ENCODE measurements around the gene ODAD4. TPM values are rescaled to one million over a fixed set of nuclear protein-coding genes. Genes with fewer than 3 reads are reported as not detected.

ODAD4 gene
- total RNA-seq, 4 donors from 2014 or later: 3.7 to 5.4 (median 5.2) TPM

DNA sequence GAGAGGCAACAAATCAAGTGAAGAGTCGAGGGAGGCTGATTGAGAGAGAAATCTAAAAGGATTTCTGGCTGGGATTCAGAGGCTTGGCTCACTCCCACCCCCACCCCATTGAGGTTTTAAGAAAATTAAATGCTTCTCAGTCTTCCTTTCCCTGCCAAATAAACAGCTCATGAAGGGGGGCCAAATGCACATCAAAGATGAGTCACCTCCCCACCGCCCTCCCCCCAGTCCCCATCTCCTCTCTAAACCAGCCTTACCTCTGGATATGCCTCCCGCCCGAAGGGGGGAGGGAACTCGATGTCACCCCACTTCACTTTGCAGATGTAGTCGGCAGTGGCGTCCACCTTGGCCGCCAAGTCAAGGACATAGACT lies 23.2 kb upstream of the ODAD4 start:
- Histone ChIP-seq H3K27me3 (no peaks in the 10 kb centered on the region), H3K9me3 (no peaks in the 10 kb centered on the region), H3K36me3 (peaks cover 7 to 100% (median 21%) of the 10 kb centered on the region in 3 donors), H3K4me3 (no peak overlapping the region), H3K4me1 (no peaks in the 10 kb centered on the region), H3K27ac (peak overlapping the region in 1 of 4 donors; percentile 36)
- DNase-seq (ENCODE audit: low spot score in 2 of 2): no peak
- TF ChIP-seq EP300 (IDR thresholded peaks at IDR 0.05) (no peak), POLR2A (IDR thresholded peaks at IDR 0.05) (no peak)
- TF ChIP-seq, protein P1, sequence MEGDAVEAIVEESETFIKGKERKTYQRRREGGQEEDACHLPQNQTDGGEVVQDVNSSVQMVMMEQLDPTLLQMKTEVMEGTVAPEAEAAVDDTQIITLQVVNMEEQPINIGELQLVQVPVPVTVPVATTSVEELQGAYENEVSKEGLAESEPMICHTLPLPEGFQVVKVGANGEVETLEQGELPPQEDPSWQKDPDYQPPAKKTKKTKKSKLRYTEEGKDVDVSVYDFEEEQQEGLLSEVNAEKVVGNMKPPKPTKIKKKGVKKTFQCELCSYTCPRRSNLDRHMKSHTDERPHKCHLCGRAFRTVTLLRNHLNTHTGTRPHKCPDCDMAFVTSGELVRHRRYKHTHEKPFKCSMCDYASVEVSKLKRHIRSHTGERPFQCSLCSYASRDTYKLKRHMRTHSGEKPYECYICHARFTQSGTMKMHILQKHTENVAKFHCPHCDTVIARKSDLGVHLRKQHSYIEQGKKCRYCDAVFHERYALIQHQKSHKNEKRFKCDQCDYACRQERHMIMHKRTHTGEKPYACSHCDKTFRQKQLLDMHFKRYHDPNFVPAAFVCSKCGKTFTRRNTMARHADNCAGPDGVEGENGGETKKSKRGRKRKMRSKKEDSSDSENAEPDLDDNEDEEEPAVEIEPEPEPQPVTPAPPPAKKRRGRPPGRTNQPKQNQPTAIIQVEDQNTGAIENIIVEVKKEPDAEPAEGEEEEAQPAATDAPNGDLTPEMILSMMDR (IDR thresholded peaks at IDR 0.05): no peak
- 67 to 83% methylated on average over 2 to 8 of the region's 8 CpGs for WGBS, 2 donors

DNA sequence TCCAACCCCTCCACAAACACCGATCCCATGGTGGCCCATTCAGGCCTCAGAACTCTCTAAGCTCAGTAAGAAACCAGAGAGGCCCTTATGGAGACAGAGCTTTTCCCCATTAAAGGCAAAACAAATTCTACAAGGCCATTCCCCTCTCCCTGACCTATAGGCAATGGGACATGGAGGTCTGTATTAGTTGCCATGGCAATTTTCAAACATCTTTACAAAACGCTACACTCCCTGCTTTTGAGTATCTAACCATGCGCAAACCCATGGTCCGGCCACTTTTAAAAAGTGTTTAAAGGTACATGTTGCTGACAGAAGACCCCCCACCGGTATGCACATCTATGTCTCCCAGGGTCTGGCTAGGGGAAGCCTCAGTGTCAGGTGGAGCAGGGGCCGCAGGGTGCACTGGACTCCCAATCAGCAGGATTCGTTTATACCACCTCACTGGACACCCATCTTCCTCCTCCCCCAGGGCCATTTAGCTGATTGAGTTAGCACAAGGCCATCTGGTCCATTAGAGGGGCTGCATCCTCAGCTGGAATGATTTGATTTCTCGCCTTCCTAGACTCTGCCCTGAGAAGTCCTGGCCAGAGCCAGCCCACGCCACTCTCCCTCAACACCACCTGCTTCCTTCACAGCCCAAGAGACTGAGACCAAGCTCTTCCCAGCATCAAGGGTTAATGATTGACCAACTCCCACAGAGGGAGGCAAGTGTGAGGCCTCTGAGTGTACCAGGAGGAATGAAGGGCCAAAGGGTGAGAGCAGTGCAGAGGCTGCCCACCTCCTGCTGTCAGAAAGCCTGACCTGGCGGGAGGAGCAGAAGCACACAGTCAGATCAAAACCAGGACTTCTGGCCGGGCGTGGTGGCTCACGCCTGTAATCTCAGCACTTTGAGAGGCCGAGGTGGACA lies 22.5 kb upstream of the ODAD4 start:
- Histone ChIP-seq H3K27me3 (no peaks in the 10 kb centered on the region), H3K27ac (peak overlapping the region in 1 of 4 donors; percentile 36), H3K9me3 (no peaks in the 10 kb centered on the region), H3K4me1 (peaks cover 0 to 7% (median 0%) of the 10 kb centered on the region in 4 donors), H3K4me3 (no peak overlapping the region), H3K36me3 (peaks cover 7 to 100% (median 21%) of the 10 kb centered on the region in 3 donors)
- WGBS, 2 donors: 87 to 88% methylated on average over 14 of the region's 14 CpGs
- DNase-seq (ENCODE audit: low spot score in 2 of 2): no peak
- no peak for TF ChIP-seq POLR2A (IDR thresholded peaks at IDR 0.05)
- TF ChIP-seq EP300 (IDR thresholded peaks at IDR 0.05): no peak
- TF ChIP-seq, protein P1 (IDR thresholded peaks at IDR 0.05): no peak

DNA sequence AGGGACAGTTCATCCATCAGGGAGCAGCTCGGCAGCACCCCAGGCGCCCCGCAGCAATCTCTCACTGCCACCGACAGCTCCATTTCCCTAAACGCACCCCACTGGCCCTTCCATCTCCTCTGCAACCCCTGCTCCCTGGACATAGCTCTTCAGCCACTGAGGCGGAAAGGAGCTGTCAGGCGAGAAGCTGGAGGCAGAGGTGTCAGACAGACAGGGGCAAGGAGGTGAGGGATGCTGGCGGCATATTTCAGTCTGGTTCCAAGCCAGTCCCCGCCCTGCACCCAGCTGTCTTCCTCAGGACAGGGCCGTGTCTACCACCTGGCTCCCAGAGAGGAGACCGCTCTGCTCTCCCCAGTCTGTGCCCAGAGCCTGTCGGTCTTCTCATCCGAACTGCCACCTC lies 21.3 kb upstream of the ODAD4 start:
- Histone ChIP-seq H3K27ac (no peak overlapping the region), H3K4me3 (no peak overlapping the region), H3K27me3 (no peaks in the 10 kb centered on the region), H3K36me3 (peaks cover 7 to 97% (median 21%) of the 10 kb centered on the region in 3 donors), H3K9me3 (no peaks in the 10 kb centered on the region), H3K4me1 (peaks cover 0 to 19% (median 6%) of the 10 kb centered on the region in 4 donors)
- no peak for TF ChIP-seq EP300 (IDR thresholded peaks at IDR 0.05)
- no peak for TF ChIP-seq POLR2A (IDR thresholded peaks at IDR 0.05)
- TF ChIP-seq, protein P1 (IDR thresholded peaks at IDR 0.05): no peak
- no peak for DNase-seq (ENCODE audit: low spot score in 2 of 2)
- 90 to 95% methylated on average over 13 of the region's 13 CpGs for WGBS, 2 donors

DNA sequence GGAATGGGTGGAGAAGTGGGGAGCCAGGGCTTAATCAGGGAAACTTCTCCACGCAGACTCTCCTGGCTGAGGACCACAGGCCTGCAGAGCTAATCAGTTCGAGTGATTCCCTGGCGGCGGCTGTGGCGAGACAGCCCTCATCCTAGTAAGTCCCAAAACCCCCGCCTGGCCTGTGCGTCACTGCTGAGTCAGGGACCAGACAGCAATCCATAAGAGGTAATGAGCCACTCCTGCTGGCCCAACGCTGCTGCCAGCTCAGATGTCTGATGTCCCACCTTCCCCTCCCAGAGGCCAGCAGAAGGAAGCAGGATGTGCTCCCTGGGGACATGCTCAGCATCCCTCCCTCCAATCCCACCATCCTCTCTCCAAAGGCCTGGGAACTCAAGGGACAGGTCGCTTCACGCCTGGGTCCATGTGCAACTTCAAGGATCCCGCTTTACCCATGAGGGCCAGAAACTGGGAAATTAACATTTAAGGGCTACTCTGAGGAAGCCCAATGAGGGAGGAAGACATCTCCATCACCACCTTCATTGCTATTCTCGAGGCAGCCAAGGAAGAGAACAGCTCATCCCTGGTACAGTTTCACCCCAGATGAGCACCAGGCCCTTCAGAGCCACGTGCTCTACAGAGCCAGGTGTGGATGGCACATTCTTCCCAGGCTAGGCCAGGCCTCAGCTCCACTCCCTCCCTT lies 19.6 kb upstream of the ODAD4 start:
- Histone ChIP-seq H3K4me3 (no peak overlapping the region), H3K36me3 (peaks cover 7 to 80% (median 13%) of the 10 kb centered on the region in 3 donors), H3K27ac (no peak overlapping the region), H3K27me3 (no peaks in the 10 kb centered on the region), H3K9me3 (no peaks in the 10 kb centered on the region), H3K4me1 (peaks cover 0 to 36% (median 12%) of the 10 kb centered on the region in 4 donors)
- WGBS, 2 donors: 92 to 94% methylated on average over 9 to 13 of the region's 13 CpGs
- DNase-seq (ENCODE audit: low spot score in 2 of 2): no peak
- no peak for TF ChIP-seq EP300 (IDR thresholded peaks at IDR 0.05)
- no peak for TF ChIP-seq POLR2A (IDR thresholded peaks at IDR 0.05)
- TF ChIP-seq, protein P1 (IDR thresholded peaks at IDR 0.05): no peak

DNA sequence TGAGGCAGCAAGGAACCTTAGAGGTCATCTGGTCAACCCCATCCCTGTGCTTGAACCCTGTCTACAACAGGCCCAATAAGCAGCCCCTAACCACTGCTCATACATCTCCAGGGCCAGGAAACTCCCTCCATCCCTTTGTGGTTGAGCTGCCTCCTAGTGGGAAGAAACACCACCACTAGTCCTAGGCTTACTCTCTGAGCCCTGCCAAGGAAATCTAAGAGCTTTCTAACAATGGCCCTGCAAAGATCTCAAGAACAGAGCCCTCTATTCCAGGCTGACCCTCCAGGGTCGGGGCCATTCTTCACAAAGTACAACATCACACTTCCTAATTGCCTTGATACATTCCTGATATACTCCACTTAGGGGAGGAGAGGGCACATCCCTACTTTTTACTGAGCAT lies 17.5 kb upstream of the ODAD4 start:
- H3K4me3 ChIP-seq: no peak overlapping the region
- 33 to 78% methylated on average over 1 of the region's 1 CpG for WGBS, 2 donors
- H3K9me3 ChIP-seq: no peaks in the 10 kb centered on the region
- no peak for DNase-seq (ENCODE audit: low spot score in 2 of 2)
- peak overlapping the region in 1 of 4 donors; percentile 7 for H3K27ac ChIP-seq
- no peaks in the 10 kb centered on the region for H3K27me3 ChIP-seq
- H3K36me3 ChIP-seq: peaks cover 7 to 59% (median 13%) of the 10 kb centered on the region in 3 donors
- TF ChIP-seq, protein P1 (IDR thresholded peaks at IDR 0.05): no peak
- TF ChIP-seq EP300 (IDR thresholded peaks at IDR 0.05): no peak
- TF ChIP-seq POLR2A (IDR thresholded peaks at IDR 0.05): no peak
- H3K4me1 ChIP-seq: peaks cover 0 to 57% (median 28%) of the 10 kb centered on the region in 4 donors

All from tibial nerve (tissue), 4 donors.